Measurements from ENCODE around the gene C1orf56. TPM values are rescaled to one million over a fixed set of nuclear protein-coding genes. Genes with fewer than 3 reads are reported as not detected.

Gene C1orf56
- 6.5 TPM for polyA plus RNA-seq (ENCODE audit: insufficient read length)

GRCh38 chr1:151047591-151047924 is at the start of gene C1orf56:
TSS of gene C1orf56 (plus strand) at chr1:151047751. CDS start at chr1:151047848, 97 bp downstream.
- no peak for DNase-seq (ENCODE audit: low read depth)

- DNase-seq (ENCODE audit: low read depth), result no peak
Measured at GRCh38 chr1:150997949-150998348, 49.6 kb upstream of the C1orf56 start.

- DNase-seq (ENCODE audit: low read depth), result no peak
Measured at GRCh38 chr1:150999051-150999674, 48.4 kb upstream of the C1orf56 start.

- no peak for DNase-seq (ENCODE audit: low read depth)
Measured at GRCh38 chr1:150999926-151000325, 47.6 kb upstream of the C1orf56 start.

DNA sequence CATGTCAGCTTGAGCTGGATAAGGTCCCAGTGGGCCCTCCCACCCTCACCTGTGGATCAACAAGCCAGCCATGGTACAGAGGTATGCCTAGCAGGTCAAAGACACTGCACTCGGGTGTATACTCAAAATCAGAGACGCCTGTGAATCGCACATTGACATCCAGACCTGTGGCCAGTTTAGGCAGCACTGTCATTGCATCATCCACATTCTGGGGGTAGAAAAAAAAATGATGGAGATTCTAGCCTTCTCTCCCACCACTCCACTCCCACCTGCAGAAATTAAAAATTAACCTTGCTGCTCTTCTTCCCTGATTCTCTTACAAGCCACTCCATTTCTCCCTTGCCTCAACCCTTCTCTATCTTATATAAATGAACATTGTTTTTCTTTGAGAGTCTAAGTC is 47.1 kb upstream of the C1orf56 start:
- no peak for DNase-seq (ENCODE audit: low read depth)

DNA sequence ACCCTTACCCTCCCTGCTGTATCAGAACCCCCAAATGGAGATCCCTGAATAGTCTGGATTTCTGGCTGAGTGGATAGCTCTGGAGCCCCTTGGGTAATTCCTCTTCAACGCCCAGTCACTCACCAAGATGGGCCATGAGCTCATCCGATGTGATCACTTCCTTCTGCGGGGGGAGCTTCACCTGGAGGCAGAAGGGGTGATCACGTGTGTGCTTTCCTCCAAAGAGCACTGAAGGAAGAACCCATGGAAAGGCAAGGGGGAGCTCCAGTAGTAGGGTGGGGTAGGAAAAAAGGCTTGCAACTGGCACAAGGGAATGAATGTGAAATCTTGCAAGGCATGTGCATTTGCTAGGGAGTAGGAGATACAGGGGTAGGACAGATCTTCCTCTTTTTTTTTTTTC is 45.9 kb upstream of the C1orf56 start:
- no peak for DNase-seq (ENCODE audit: low read depth)

- DNase-seq (ENCODE audit: low read depth), result no peak
Measured at GRCh38 chr1:151002051-151002450, 45.5 kb upstream of the C1orf56 start.

DNA sequence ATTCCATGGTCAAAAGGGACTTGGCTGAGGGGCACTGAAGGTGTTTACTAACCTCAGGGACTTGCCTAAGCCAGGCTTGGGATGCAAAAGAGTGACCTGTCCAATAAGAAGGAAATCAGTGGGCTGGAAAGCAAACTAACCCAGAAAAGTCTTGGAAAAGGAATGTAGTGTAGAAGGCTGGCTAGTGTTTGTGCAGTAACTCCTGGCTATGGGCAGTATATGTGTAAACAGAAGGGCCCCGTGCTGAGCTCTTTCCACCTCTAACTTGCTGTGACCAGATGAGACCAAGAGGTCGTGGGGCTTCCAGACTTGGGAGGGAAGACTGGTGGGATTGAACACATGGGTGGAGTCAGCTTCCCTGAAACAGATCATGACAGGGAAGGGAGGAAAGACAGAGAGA is 44.9 kb upstream of the C1orf56 start:
- DNase-seq (ENCODE audit: low read depth), result no peak

GRCh38 chr1:151003180-151003579 is 44.4 kb upstream of the C1orf56 start:
- no peak for DNase-seq (ENCODE audit: low read depth)

- DNase-seq (ENCODE audit: low read depth), result no peak
Measured at GRCh38 chr1:151005729-151006319, 41.7 kb upstream of the C1orf56 start.

DNA sequence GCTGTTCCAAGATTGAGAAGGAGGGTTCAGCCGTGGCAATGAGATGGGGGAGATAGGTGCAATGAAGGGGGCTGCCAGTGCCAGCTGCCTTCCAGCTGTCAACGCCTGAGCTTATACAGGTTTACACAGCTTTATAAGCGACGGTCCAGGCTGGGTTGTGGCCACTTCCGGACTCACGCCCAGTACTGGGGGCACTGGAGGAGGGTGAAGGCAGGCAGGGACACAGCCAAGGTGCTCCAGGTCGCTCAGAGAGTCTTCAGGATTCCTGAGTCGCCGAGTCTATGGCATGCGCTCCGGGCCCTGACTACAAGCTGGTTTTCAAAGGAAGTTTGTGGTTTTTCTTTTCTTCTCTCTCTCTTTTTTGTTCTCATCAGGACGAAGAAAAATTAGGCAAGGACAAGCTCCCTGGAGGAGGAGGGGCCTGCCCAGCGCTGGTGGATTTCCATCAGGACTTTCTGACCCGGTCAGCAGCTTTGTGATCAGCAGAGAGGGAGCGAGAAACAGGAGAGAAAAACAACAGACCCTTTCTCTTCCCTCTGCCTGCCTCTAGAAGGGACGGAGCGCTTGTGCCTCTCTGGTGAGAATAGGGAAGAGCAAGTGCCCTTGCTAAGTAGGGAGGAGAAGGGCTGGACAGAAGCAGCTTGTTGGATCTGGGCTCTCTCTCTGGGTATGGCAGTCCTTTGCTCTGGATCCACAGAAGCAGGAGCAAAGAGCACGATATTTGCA is 41.1 kb upstream of the C1orf56 start, which contains the start of gene MINDY1:
Gene MINDY1 (minus strand): TSS at position 576 of the 726 bp plus-strand sequence. CDS start 4,285 bp downstream, outside the sequence.
- peak; percentile 68 for DNase-seq (ENCODE audit: low read depth)

GRCh38 chr1:151007853-151008243 is 39.7 kb upstream of the C1orf56 start:
- no peak for DNase-seq (ENCODE audit: low read depth)

DNA sequence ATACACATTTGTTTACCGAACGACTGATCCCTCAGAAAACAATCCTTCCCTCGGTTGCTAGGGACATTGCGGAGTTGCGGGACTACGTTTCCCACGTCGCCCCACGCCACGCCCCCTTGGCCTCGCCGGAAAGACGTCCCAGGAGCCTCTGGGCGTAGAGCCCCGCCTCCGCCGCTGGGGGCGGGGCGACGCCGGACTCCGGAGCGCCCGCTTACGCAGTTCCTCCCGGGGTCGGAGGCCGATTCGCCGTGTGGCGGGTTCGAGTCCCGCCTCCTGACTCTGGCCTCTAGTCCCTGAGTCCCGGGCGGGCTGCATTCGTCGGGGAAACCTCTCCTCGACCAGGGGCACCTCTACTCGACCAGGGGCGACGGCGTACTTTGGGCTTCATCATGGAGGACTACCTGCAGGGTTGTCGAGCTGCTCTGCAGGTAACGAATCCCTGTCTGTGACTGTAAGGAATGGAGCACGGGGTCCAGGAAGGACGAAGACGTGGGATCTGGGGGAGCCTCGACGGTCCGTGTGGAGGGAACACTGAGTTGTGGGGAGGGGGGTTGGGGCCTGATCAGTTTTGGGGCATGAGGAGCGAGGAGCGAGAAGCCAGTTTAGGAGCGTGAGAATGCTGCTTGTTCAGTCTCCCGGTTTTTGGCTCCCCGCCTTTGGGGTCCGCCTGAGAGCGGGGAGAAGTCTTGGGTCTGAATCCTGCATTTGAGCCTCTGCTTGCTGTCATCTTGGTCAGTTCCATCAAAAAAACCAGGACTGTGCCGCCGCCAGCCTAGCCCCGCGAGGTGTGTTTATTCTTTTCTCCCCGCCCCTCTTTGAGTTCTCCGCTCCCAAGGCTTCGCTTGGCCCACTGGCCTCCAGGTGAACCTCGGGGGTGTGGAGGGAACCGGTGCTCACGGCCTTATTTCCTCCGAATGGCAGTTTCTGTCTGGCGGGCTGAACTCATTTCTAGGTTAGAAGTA is 39.0 kb upstream of the C1orf56 start, which contains the start of gene PRUNE1:
Gene PRUNE1 (plus strand): TSS at position 206 of the 962 bp plus-strand sequence. CDS start 184 bp downstream, at position 390.
- peak; percentile 93 for DNase-seq (ENCODE audit: low read depth)

- no peak for DNase-seq (ENCODE audit: low read depth)
Measured at GRCh38 chr1:151009206-151009587, 38.4 kb upstream of the C1orf56 start.

GRCh38 chr1:151009674-151010345 is 37.7 kb upstream of the C1orf56 start:
- DNase-seq (ENCODE audit: low read depth), result no peak

GRCh38 chr1:151010346-151010726 is 37.2 kb upstream of the C1orf56 start:
- DNase-seq (ENCODE audit: low read depth), result no peak

DNA sequence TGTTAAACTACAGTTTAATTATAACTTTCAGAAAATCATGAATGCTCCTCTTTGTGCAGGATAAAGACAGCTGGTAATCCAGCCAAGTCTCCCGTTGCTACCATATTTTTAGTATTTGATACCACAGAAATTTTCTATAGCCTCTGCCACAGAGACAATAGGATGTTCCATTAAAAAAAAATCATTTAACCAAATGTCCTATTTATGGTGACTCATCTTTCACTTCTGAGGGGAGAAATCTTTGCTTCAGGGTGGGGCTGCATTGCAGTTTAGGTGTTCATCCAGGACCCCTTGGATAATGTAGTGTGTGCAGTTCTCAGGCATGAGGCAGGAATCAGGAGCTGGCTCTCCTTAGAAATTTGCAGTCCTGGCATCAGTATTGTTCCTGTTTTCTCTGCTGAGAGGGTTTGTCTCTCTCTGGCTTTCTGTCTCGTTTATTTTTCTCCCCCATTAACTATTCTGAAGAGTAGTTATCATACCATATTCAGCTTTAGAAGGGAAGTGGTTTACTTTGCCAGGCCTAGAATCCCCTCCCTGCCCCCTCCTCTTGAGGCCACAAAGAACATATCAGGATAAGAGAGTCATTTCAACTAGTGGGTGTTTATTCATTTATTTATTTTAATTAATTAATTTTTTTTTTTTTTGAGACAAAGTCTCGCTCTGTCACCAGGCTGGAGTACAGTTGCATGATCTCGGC is 36.2 kb upstream of the C1orf56 start:
- no peak for DNase-seq (ENCODE audit: low read depth)

DNA sequence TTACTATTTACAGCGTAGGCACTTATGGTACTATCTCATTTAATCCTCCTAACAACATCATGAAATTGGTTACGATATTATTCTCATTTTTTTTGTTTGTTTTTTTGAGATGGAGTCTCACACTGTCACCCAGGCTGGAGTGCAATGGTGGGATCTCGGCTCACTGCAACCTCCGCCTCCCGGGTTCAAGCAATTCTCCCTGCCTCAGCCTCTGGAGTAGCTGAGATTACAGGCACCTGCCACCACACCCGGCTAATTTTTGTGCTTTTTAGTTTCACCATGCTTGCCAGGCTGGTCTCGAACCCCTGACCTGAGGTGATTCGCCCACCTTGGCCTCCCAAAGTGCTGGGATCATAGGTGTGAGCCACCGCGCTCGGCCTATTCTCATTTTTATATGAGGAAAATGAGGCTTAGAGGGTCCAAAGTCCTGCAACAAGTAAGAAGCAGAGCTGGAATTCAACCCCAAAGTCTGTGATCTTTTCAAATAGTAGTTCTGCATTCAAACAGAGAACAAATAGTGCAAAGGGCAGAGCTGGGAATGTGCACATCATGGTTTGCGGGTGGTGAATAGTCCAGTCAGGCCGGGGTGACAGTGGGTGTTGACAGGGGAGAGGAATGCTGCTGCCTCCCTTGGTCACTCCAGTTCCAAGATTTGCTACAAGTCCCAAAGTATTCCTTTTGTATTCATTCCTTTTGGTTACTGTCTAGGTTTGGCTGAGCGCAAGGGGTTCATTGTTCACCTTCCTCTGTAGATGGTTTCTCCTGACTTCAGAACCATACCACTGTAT is 34.7 kb upstream of the C1orf56 start:
- no peak for DNase-seq (ENCODE audit: low read depth)

GRCh38 chr1:151013518-151013917 is 34.0 kb upstream of the C1orf56 start:
- DNase-seq (ENCODE audit: low read depth), result no peak
